GM18867 (cell line): ENCODE data around the gene CDC42BPB.

ENCODE experiments used
- ATAC-seq: cut with Tn5 transposase; IDR thresholded peaks from one replicate; pipeline ENCODE4 v1.9.1; 2021; ENCODE audit warnings: mild to moderate bottlenecking, moderate library complexity; ENCODE audit not compliant: unreplicated experiment

CDC42BPB gene

GRCh38 chr14:103094406-103095209 is 37.3 kb upstream of the CDC42BPB start, which contains the start of gene EXOC3L4:
EXOC3L4 (plus strand) TSS chr14:103094725; CDS start chr14:103100220, 5,495 bp downstream.
- no peak for ATAC-seq

GRCh38 chr14:103093856-103094405 is 36.6 kb upstream of the CDC42BPB start:
- no peak for ATAC-seq

- ATAC-seq: no peak
Observed at GRCh38 chr14:103091883-103092222, 34.5 kb upstream of the CDC42BPB start.

- peak; percentile 68 for ATAC-seq
Observed at GRCh38 chr14:103091041-103091882, 33.9 kb upstream of the CDC42BPB start.

GRCh38 chr14:103090481-103091020 is 33.2 kb upstream of the CDC42BPB start:
- ATAC-seq: no peak

GRCh38 chr14:103089386-103090335 is 32.3 kb upstream of the CDC42BPB start:
- no peak for ATAC-seq

GRCh38 chr14:103088921-103089320 is 31.6 kb upstream of the CDC42BPB start:
- no peak for ATAC-seq

GRCh38 chr14:103087343-103087835 is 30.0 kb upstream of the CDC42BPB start:
- ATAC-seq: no peak

GRCh38 chr14:103086771-103087342 is 29.5 kb upstream of the CDC42BPB start:
- no peak for ATAC-seq

- ATAC-seq: no peak
Observed at GRCh38 chr14:103085106-103086091, 28.1 kb upstream of the CDC42BPB start.

GRCh38 chr14:103084021-103084919 is 26.9 kb upstream of the CDC42BPB start, which contains the start of gene LBHD2:
LBHD2 (plus strand) TSS chr14:103084210; CDS start chr14:103086013, 1,803 bp downstream.
- no peak for ATAC-seq

GRCh38 chr14:103081951-103082350 is 24.6 kb upstream of the CDC42BPB start:
- ATAC-seq: no peak

- no peak for ATAC-seq
Observed at GRCh38 chr14:103078860-103079587, 21.7 kb upstream of the CDC42BPB start.

- peak; percentile 54 for ATAC-seq
Observed at GRCh38 chr14:103078420-103078749, 21.0 kb upstream of the CDC42BPB start.

- no peak for ATAC-seq
Observed at GRCh38 chr14:103074729-103075367, 17.5 kb upstream of the CDC42BPB start.
